GM18499 (cell line): ENCODE measurements around the gene HYPK.
"Not testable (repeated sequence)": the region's sequence is repeated elsewhere in the genome, so short reads cannot be mapped to it uniquely, and the experiment has no call there.

Experiments used
- ATAC-seq: cut with Tn5 transposase; IDR thresholded peaks from one replicate; pipeline ENCODE4 v1.9.1; 2021; ENCODE audit warnings: moderate number of reproducible peaks; ENCODE audit not compliant: insufficient read depth, unreplicated experiment

The HYPK gene

DNA sequence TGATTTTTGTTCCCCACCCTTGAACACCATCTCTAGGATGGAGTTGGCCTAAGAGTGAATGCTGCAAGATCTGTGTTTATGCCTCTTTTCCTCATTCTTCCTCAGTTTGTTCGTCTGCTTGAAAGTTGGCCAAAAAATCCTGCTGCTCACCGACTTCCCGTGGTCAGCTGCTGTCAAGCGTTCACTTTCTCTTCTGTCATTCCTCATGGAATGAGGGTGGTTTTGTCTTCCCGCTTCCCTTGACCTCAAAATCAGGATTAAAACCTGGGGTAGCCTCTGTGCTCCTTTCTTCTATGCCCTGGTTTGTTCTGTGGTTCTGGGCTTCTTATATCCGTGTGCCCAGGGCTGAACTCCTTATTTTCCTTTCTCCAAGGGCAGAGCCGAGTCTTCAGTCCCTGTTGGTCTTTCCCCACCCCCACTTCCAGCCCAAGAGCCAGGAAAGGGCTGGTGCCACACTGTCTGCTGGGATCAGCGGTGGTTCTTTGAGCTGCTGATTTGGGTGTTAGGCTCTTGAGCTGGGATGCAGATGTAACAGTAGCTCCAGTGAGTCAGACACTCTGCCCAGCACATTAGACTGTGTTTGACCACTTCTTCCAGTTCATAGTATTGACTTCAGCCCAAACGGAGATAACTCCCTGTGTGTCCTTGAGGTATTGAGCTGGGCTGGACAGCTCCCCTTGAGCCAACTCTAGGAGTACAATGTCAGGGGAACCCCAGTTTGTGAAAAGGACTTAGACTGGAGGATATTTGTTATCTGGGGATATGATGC, 5.9 kb upstream of the HYPK start:
- no peak for ATAC-seq

- no peak for ATAC-seq
Measured at GRCh38 chr15:43795197-43795596, 5.2 kb upstream of the HYPK start.

GRCh38 chr15:43795997-43796396, 4.4 kb upstream of the HYPK start:
- ATAC-seq: no peak

- no peak for ATAC-seq
Measured at GRCh38 chr15:43796566-43796965, 3.8 kb upstream of the HYPK start.

- no peak for ATAC-seq
Measured at GRCh38 chr15:43799209-43799944, 1.0 kb upstream of the HYPK start.

DNA sequence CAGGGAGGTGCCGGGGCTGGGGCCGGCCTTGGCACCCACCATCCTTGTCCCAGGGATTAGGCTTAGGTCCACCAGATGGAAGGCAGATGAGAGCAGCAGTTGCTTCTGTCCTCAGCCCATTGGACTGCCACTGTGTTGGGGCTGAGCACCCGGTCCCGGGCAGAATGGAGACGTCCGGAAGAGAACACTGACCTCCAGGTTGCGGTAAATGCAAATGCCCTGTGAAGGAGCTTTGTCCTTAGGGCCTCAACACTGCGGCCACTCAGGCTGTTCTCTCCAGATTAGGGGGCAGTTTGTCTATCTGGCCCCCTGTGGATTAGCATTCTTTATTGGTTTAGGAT, 484 bp upstream of the HYPK start, which contains the start of gene SERINC4:
SERINC4 (minus strand) TSS at position 276 of the 341 bp plus-strand sequence; CDS start at position 42, 234 bp downstream.
- no peak for ATAC-seq

DNA sequence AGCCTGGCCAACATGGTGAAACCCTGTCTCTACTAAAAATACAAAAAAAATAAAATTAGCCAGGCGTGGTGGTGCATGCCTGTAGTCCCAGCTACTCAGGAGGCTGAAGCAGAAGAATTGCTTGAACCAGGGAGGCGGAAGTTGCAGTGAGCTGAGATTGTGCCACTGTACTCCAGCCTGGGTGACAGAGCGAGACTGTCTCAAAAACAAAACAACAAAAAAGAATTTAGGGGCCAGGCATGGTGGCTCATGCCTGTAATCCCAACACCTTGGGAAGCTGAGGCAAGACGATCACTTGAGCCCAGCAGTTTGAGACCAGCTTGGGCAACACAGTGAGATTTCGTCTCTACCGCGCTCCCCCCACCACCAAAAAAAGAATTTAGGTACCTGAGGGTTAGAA, 2.3 kb downstream of the HYPK start:
- ATAC-seq: not testable (repeated sequence)

DNA sequence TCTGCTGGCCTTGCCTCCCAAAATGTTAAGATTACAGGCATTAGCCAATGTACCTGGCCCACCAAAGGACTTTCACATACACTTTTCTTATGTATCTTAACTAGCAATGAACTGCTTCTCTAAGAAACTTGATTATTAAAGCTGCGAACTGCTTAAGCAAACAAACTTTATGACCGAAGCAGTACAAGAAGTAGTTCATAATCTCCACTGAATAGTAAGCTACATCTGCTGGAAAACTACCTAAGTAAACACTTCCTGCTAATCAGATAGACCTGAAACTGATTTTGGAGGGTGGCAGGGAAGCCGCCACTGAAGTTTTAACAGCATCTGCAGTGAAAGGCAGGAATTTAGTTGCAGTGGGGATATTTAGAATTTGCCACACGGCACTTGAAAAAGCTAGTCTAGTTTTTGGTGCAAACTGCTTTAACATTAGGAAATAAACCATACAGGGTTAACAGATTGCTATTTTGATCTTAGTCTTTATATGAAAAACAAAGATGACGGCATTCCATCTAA, 8.1 kb downstream of the HYPK start:
- no peak for ATAC-seq

DNA sequence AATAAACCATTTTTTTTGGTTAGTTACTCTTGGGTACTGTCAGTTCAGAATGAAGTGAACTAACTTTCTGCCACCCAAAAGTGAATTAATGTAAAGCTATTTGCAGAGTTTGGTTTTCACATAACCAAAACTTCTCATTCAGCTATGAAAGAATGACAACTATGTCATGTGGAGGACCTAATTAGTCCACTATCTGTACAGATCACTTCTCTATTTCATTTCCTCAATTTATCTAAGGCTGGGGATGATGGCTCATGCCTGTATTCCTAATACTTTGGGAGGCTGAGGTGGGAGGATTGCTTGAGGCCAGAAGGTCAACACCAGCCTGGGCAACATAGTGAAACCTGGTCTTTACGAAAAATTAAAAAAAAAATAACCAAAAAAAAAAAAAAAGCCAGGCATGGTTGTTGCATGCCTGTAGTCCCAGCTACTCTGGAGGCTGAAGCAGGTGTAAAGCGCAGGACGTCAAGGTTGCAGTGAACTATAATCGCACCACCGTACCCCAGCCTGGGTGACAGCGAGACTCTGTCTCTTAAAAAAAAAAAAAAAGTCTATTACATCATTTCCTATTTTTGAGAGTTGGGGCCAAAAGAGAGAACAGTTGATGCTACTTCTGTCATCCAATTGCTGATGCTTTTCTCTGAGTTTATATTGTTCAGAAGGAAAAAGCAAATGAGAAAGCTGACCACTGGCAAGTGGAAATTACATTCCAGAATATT, 8.7 kb downstream of the HYPK start:
- ATAC-seq: peak; percentile 58

DNA sequence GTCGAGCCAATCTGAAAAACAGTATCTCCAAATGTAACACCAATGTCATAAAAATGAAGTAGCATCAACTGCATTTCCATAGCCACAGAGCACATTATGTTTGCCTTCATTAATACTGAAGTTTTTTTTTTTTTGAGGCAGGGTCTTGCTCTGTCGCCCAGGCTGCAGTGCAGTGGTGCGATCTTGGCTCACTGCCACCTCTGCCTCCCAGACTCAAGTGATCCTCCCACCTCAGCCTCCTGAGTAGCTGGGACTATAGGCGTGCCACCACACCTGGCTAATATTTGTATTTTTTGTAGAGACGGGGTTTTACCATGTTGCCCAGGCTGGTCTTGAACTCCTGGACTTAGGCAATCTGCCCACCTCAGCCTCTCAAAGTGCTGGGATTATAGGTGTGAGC, 14.7 kb downstream of the HYPK start:
- not testable (repeated sequence) for ATAC-seq

GRCh38 chr15:43821505-43821904, 21.1 kb downstream of the HYPK start:
- no peak for ATAC-seq

DNA sequence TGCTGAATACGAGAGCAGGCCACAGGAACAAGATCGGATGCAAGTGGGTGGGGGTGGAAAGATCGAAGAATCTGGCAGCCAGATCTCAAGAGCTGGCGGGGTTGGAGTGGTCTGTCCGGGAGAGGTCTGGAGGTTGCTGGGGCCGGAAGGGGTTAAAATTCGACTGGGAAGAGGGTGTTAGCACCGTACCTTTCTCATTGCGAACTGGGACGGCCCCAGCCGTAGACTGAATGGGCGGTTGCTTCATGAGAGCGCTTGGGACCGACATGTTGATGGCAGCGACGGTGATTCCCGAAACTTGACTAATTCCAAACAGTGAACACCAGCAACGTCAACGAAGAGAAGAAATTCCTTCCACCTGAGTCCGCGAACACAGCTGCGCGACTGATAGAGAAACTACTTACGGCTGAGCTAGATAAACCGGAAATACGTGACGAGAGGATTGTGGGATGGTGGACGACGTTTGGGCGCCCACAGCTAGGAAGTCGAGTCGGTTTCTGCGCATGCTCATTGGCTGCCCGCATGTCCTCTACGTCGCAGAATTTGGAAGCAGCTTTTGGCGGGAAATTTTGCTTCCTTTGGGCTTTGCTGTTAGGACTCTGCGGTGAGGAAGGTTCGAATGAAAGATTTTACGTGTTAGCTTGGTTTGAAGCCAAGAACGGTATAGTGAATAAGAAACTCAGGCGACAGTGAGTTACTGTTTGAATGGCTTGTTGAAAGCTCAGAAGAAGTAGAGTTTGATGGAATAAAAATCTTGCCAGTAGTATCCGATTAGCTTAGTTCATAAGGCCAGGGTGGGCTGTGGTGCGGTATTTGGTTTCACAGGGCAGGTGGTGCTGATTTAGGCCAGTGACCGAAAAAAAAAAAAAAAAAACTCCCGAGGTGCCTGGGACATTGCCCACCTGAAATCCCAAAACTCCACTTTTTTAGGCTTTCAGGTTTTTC, 24.2 kb downstream of the HYPK start, which contains the start of gene MFAP1:
MFAP1 (minus strand) TSS at position 389 of the 945 bp plus-strand sequence; CDS start at position 268, 121 bp downstream.
- ATAC-seq: peak; percentile 60

DNA sequence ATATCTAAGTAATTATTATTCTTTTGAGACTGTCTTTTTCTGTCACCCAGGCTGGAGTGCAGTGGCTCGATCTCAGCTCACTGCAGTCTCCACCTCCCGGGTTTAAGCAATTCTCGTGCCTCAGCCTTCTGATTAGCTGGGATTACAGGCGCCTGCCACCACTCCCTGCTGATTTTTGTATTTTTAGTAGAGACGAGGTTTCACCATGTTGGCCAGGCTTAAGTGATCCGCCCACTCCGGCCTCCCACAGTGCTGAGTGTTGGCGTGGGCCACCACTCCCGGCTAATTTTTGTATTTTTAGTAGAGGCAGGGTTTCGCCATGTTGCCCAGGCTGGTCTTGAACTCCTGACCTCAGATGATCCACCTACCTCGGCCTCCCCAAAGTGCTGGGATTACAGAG, 24.9 kb downstream of the HYPK start:
- not testable (repeated sequence) for ATAC-seq

DNA sequence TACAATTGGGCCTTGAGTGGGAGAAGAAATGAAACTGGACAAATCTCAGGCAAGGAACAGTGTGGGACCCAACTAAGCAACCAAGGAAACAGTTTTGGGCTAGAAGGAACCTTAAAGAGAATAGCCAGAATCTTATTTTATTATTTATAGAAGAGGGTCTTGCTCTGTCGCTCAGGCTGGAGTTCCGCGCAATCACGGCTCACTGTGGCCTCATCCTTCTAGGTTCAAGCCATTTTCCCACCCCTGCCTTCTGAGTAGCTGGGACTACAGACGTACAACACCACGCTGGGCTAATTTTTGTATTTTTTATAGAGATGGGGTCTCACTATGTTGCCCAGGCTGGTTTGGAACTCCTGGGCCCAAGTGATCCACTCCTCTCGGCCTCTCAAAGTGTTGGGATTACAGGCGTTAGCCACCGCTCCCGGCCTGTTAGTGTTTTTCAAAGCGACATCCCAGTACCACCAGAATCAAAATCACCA, 25.7 kb downstream of the HYPK start:
- ATAC-seq: no peak

DNA sequence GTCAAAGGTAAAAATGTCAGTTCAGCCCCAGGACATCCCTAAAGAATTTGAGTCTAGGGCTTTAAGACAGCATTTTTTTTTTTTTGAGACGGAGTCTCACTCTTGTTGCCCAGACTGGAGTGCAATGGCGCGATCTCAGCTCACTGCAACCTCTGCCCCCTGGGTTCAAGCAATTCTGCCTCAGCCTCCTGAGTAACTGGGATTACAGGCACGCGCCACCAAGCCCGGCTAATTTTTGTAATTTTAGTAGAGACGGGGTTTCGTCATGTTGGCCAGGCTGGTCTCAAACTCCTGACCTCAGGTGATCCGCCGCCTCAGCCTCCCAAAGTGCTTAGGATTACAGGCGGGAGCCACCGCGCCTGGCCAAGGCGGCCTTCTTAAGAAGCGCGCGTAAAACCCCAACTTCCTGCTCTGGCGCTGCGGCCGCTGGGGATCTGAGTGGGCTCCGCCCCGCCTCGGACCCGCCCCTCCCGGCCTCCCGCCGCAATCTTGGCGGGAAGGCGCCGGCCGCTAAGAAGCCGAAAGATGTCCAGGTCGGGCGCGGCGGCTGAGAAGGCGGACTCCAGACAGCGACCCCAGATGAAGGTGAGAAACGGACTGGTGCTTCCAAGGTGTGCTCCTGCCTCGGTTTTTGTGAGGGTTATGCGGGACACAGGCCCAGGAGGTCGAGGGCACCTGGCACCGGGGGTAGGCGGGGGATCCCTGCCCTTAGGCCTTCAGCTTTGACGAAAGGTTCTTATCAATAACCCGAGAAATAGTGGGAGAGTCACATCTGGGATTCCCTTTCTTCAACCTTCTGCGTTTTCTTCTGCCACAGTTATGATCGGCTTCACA, 26.3 kb downstream of the HYPK start, which contains the start of gene WDR76:
WDR76 (plus strand) TSS at position 495 of the 834 bp plus-strand sequence; CDS start at position 526, 31 bp downstream.
- no peak for ATAC-seq

DNA sequence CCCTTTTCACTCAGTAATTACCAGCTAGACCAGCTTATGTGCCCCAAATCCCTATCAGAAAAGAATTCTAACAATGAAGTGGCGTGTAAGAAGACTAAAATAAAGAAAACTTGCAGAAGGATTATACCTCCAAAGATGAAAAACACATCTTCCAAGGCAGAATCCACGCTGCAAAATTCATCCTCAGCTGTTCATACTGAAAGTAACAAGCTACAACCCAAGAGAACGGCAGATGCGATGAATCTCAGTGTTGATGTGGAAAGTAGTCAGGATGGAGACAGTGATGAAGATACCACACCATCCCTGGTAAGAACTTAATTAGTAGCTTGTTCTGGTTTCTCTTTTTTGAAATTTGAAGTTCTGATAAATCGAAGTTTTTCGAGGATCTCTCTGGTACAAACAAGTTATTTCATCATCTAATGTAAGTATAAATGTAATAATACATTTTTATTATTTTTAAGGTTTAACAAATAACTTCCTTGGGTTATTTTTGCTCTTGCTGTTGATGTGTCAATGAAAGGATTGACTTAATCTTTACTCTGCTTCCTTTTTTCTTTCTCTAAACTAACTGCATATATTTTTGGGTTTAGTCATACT, 27.8 kb downstream of the HYPK start:
- no peak for ATAC-seq

DNA sequence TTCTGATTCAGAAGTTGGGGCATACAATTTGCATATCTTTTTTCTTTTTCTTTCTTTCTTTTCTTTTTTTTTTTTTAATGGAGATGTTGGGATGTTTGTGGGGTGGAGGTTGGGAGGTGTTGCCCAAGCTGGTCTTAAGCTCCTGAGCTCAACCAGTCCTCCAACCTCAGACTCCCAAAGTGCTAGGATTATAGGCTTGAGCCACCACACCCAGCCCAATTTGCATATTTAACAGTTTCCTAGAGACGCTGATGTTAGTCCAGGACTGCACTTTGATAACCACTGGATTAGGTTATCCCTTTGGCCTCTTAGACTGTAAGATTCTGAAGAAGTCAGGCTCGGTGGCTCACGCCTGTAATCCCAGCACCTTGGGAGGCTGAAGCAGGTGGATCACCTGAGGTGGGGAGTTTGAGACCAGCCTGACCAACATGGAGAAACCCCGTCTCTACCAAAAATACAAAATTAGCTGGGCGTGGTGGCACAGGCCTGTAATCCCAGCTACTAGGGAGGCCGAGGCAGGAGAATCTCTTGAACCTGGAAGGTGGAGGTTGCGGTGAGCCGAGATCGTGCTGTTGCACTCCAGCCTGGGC, 29.6 kb downstream of the HYPK start:
- ATAC-seq: not testable (repeated sequence)
